OCI-LY3 (cell line): Measurements from ENCODE around the gene HSDL2.

Experiments
- EZH2phosphoT487 ChIP-seq: fragments of 200-600 bp; shearing (Covaris generic); IDR thresholded peaks from 2 replicates; pipeline ENCODE4 v1.6.1; 2018; ENCODE audit warnings: antibody characterized with exemption, mixed run types, low read depth
- TF ChIP-seq, protein P1 (sequence below): fragments of 200-600, 300-600 bp; sonication (generic); IDR thresholded peaks from 2 replicates; pipeline ENCODE4 v1.5.1; 2014; ENCODE audit warnings: antibody characterized with exemption, low read length, low read depth

DNA sequence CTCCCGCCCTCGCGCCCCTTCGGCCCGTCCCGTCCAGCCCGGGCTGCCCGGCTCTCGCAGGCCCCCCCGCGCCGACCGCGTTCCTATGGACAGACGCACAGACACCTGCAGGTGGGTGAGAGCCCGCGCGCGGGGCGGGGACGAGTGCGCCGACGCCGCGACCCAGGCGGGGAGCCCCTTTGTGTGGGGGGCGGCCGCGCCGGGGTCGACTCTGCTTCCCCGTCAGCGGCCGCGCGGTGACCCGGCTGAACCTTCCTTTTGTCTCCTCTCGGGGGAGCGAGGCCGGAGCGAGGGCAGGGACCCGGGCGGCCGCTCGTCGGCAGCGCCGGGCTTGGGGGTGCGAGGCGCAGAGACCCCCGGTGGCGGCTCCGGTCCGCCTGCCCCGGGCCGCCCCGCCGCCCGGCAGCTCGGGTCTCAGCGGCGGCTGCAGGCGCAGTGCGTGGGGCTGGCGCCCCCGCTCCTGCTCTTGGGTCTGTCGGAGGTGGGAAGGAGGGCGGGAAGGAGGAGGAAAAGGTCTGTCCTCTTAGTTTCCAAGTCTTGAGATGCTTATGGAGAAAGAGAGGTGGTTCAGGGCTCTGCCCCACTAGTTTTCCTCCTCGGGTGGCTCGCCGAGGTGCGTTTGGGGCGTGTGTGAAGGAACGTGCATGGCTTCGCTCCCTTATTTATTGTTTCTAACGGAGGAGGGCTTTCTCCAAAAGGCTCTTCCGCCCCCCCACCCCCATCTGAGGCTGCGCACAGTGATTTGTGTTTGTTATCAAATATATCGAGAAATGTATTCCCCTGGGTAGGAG is 107.3 kb downstream of the HSDL2 start:
- TF ChIP-seq, protein P1, sequence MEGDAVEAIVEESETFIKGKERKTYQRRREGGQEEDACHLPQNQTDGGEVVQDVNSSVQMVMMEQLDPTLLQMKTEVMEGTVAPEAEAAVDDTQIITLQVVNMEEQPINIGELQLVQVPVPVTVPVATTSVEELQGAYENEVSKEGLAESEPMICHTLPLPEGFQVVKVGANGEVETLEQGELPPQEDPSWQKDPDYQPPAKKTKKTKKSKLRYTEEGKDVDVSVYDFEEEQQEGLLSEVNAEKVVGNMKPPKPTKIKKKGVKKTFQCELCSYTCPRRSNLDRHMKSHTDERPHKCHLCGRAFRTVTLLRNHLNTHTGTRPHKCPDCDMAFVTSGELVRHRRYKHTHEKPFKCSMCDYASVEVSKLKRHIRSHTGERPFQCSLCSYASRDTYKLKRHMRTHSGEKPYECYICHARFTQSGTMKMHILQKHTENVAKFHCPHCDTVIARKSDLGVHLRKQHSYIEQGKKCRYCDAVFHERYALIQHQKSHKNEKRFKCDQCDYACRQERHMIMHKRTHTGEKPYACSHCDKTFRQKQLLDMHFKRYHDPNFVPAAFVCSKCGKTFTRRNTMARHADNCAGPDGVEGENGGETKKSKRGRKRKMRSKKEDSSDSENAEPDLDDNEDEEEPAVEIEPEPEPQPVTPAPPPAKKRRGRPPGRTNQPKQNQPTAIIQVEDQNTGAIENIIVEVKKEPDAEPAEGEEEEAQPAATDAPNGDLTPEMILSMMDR, result no peak
- TF ChIP-seq EZH2phosphoT487, result no peak
